HG03097 (cell line): Measurements from ENCODE around the gene CADPS.

ENCODE experiments used
- ATAC-seq: cut with Tn5 transposase; IDR thresholded peaks from one replicate; pipeline ENCODE4 v1.9.1; 2021; ENCODE audit not compliant: unreplicated experiment, low FRiP score

The CADPS gene

GRCh38 chr3:62567097-62568021 lies 307.9 kb downstream of the CADPS start:
- ATAC-seq = no peak

DNA sequence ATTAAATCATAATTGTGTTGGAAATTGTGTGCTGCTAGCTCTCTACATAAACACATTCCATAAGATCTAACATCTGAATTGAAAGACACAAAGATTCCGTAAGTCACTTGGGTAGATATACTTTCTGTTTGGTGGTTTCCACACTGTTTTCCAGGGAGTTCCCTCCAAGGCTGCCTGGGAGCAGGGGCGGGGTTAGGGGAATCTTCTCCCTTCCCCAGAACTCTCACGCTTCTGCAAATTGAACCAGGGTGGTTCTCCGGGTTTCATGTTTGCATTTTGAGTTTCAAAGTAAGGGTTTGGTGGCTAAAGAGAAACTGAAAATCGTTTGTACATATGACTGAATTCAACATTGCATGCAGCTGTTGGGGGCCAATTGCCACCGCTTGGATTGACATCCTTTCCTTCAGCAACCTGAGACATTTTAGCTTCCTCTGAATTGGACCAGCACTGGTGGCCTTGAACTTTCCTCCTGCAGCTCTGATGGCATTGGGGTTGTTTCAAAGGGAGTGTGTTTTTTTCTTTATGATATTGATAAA lies 309.1 kb downstream of the CADPS start:
- no peak for ATAC-seq

- no peak for ATAC-seq
Measured at GRCh38 chr3:62562596-62562995, 312.6 kb downstream of the CADPS start.

DNA sequence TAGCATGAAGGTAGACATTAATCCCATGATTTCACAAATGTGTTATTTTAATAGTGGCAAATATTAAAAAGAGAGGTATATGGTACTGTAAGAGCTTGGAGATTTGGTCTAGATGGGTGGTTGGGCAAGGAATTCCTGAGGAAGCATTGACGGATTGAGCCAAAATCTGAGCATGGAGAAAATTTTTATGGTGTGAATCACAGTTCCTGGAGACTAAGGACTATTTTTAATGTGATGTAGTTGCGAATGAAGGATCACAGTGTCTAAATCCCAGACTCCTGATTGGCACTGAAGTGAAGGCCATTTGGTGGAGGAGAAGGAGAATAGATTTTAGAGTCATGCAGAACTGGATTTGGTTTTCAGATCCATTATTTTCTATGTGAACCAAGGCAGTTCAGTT lies 313.2 kb downstream of the CADPS start:
- no peak for ATAC-seq

GRCh38 chr3:62559831-62560445 lies 315.3 kb downstream of the CADPS start:
- ATAC-seq = no peak

DNA sequence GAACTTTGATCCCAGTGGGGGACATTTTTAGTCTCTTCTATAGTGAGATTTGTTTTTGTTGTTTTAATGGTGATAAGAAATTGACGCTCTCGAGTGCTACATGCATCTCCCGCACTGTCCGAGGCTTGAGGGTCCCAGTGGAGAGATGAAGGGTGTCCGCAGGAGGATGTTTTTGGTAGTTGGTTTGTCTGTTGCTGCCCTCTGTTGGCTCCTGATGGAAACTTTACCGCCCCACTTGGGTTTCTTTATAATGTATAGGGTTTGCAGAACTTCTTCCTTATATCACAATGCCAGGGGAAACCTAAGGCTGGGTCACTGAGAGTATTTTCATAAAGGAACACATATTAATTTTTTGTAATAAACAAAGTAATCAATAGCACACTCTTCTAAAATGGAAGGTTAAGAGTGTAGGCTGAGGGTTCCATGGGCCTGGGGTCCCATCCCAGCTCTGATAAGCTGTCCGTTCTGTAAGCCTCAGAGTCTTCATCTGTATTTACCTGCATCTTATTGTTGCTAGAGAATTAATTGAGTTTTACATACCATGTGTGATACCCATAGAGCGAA lies 316.6 kb downstream of the CADPS start:
- no peak for ATAC-seq

DNA sequence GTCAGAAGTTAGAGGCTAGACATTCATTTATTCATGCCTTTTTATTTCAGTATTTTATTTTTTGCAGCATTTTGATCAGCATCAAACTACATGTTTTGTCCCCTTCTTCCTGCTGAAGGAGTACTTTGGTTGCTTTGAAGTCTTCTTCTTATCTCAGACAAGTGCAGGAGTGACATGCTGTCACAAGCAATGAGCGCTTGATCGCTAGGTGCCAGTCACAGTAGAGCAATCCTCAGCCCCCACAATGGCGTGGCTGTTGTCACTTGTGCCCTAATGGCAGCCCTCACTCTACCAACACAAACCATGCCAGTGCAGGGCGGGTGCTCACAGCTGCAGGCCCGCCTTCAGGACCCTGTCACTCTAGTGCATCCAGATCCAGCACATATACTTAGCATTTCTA lies 317.2 kb downstream of the CADPS start:
- no peak for ATAC-seq

GRCh38 chr3:62557450-62557849 lies 317.8 kb downstream of the CADPS start:
- ATAC-seq = no peak

GRCh38 chr3:62556121-62556815 lies 318.9 kb downstream of the CADPS start:
- no peak for ATAC-seq

GRCh38 chr3:62554264-62554799 lies 320.9 kb downstream of the CADPS start:
- no peak for ATAC-seq

DNA sequence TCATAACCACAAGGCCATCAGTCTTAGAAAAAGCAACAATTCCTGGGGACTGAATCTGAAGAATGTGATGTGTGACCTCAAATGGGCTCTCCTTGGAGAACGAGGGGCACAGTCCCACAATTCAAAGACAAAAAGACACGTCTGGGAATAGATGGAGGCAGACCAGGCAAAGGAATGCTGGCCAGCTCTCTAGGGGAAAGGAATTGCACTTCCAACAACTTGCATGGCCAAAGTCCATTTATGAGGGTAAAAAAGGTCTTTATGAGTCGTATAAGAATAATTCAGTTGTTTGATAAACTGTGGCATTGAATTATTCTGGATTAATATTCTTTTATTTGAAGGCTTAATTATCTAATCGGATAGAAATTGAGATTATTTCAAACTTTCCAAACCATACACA lies 321.4 kb downstream of the CADPS start:
- no peak for ATAC-seq

GRCh38 chr3:62551556-62551955 lies 323.7 kb downstream of the CADPS start:
- ATAC-seq = no peak

DNA sequence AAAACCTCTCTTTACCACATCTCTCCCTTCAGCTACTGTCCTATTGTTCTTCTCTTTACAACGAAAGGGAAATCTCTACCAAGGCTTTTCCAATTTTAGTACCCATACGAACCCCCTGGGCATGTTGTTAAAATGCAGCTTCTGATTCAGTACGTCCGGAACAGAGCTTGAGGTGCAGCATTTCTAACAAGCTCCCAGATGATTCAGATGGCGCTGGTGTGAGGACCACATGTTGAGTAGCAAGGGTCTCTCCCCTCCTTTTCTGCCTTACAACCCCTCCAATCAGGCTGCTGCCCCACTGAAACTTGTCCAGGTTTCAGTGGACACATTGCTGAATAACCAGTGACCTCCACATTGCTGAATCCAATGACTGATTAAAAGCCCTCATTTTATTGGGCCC lies 324.8 kb downstream of the CADPS start:
- ATAC-seq = no peak

DNA sequence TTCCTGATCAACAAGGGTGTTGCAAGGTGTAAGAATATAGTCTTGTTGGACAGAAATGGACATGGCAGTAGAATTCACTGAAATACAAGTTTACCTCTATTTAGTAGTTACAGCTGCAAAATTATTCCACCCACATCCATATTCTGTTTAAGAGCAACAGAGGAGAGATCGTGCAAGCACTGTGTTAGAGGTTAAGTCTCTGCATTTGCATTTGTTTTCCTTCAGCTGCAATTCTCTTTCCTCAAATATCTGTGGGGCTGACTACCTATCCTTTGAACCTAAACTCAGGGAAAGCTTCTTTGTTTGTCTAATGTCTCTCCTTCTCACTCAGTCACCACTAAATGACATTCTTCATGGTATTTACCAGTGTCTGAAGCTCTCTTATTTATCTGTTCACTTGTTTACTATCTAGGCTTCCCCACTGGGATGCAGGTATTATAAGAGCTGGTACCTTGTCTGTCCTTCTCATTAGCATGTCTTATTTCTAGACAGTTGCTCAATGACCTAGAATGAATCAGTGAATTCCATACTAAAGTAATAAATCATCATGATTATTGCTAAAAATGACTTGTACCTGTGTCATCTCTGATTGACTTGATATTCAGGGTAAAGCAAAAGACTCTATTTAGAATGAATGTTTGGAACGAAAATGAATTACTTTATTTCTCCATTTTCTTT lies 326.5 kb downstream of the CADPS start:
- ATAC-seq = no peak

GRCh38 chr3:62546266-62546665 lies 328.9 kb downstream of the CADPS start:
- ATAC-seq = no peak

- no peak for ATAC-seq
Measured at GRCh38 chr3:62542185-62542584, 333.0 kb downstream of the CADPS start.

DNA sequence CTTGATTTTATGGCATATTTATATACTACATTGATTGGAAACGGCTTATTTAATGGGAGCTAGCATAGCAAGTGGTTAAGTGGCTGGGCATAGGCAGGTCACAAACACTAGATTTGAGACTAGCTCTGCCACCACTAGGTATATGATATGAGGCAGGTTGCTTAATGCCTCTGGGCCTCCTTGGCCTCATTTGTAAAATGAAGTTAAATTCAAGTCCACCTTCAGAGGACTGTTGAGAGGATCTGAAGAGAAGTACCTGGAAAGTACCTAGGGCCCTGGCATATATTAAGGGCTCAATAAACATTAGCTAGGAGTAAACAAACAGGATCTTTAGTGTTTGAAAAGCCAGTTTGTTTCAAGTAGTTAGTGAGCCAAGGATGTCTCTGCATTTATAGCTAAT lies 335.5 kb downstream of the CADPS start:
- ATAC-seq = no peak

GRCh38 chr3:62538691-62539356 lies 336.4 kb downstream of the CADPS start:
- no peak for ATAC-seq

- ATAC-seq = no peak
Measured at GRCh38 chr3:62534326-62534725, 340.9 kb downstream of the CADPS start.

- ATAC-seq = no peak
Measured at GRCh38 chr3:62532796-62533195, 342.4 kb downstream of the CADPS start.
